Peyer's patch (tissue), 4 donors: ENCODE data around the gene ANK2.

Experiments
- CTCF ChIP-seq, 6 experiments: fragments of 450-650 bp in 4 of 6; fragments of 200-600 bp in 2 of 6; sonication (generic) in 1 of 6; IDR thresholded peaks; one replicate each; pipeline ENCODE4 v1.5.1; 2017 to 2019; ENCODE audit warnings: antibody characterized with exemption in 6 of 6, mild to moderate bottlenecking in 3 of 6, moderate library complexity in 1 of 6
- POLR2A ChIP-seq, 2 donors: fragments of 450-650 bp; IDR thresholded peaks; one replicate each; pipeline ENCODE4 v1.5.1; 2017; ENCODE audit warnings: antibody characterized with exemption in 2 of 2, mild to moderate bottlenecking in 2 of 2, moderate library complexity in 2 of 2

GRCh38 chr4:113050837-113051236 is 1.4 kb downstream of the ANK2 start:
- TF ChIP-seq CTCF (IDR thresholded peaks at IDR 0.05) (no peak), POLR2A (IDR thresholded peaks at IDR 0.05) (no peak)
